Activated naive CD4-positive, alpha-beta T cell treated with anti-CD3 and anti-CD28 coated beads for 36 hours (primary cell): ENCODE results near the gene MED25. TPM values are rescaled to one million over a fixed set of nuclear protein-coding genes. Genes with fewer than 3 reads are reported as not detected.
A peak's percentile ranks its signal among the peaks of the same experiment; 100 is the strongest.

Source experiments
- CTCF ChIA-PET: fragments of 350-600 bp; sonication (Branson Sonifier 250); formaldehyde crosslinking; loops from one replicate; lab custom pipeline; 2021; ENCODE audit warnings: antibody characterized with exemption; lab: Charles Lee
- DNase-seq: peaks from one replicate; pipeline ENCODE4 v3.0.0-alpha.2; 2020
- H3K27ac Mint-ChIP-seq: one replicate; pipeline ENCODE4 v1.8.0; 2021; ENCODE audit warnings: mild to moderate bottlenecking, mixed read lengths
- H3K27me3 Mint-ChIP-seq: one replicate; pipeline ENCODE4 v1.8.0; 2021; ENCODE audit warnings: low read depth, mixed read lengths
- H3K36me3 Mint-ChIP-seq: one replicate; pipeline ENCODE4 v1.8.0; 2021; ENCODE audit warnings: low read depth, mixed read lengths
- H3K4me1 Mint-ChIP-seq: one replicate; pipeline ENCODE4 v1.8.0; 2021; ENCODE audit warnings: low read depth, mixed read lengths
- H3K4me3 Mint-ChIP-seq: one replicate; pipeline ENCODE4 v1.8.0; 2021; ENCODE audit warnings: mild to moderate bottlenecking, moderate library complexity, mixed read lengths
- H3K9me3 Mint-ChIP-seq: one replicate; pipeline ENCODE4 v1.8.0; 2021; ENCODE audit warnings: mixed read lengths
- intact Hi-C: fragments of 100-400 bp; cut with micrococcal nuclease; formaldehyde crosslinking; loops from one replicate; pipeline ENCODE4 v1.15.1; 2023
- microRNA-seq: library from miRNA; unstranded; fragments of <30 nt; microRNA quantifications from one replicate; pipeline ENCODE4 v1.2.0, GENCODE V29; 2022; ENCODE audit warnings: borderline microRNAs expressed, borderline replicate concordance
- total RNA-seq, 2 experiments: library from RNA; stranded (reverse); gene quantifications; one replicate each; pipeline ENCODE4 v1.2.3, GENCODE V29; 2021

Gene MED25
- total RNA-seq, 2 experiments from 2014 or later = 32.4 to 39.2 TPM

GRCh38 chr19:49883094-49883493 lies 65.0 kb downstream of the MED25 start:
- intact Hi-C loops = no loop called here
- CTCF ChIA-PET = no interaction called here
- Mint-ChIP-seq H3K36me3 (peaks cover 31% of the 10 kb centered on the region), H3K4me3 (no peak overlapping the region), H3K4me1 (peaks cover 16% of the 10 kb centered on the region), H3K27me3 (no peaks in the 10 kb centered on the region), H3K9me3 (no peaks in the 10 kb centered on the region), H3K27ac (no peak overlapping the region)
- no peak for DNase-seq

- intact Hi-C loops = no loop called here
- Mint-ChIP-seq H3K4me3 (no peak overlapping the region), H3K4me1 (peaks cover 7% of the 10 kb centered on the region), H3K36me3 (peaks cover 26% of the 10 kb centered on the region), H3K9me3 (no peaks in the 10 kb centered on the region), H3K27ac (no peak overlapping the region), H3K27me3 (no peaks in the 10 kb centered on the region)
- CTCF ChIA-PET = interaction anchor here (0.6 kb wide), 1 partner anchor 135 kb away, joined by 4 read pairs; no protein-coding TSS in a partner anchor
- DNase-seq = no peak
These were observed 66.0 kb downstream of the MED25 start for GRCh38 chr19:49884109-49884508.

GRCh38 chr19:49884760-49885159 lies 66.7 kb downstream of the MED25 start:
- Mint-ChIP-seq H3K4me3 (no peak overlapping the region), H3K9me3 (no peaks in the 10 kb centered on the region), H3K27ac (peak overlapping the region; percentile 46), H3K4me1 (peaks cover 7% of the 10 kb centered on the region), H3K36me3 (peaks cover 28% of the 10 kb centered on the region), H3K27me3 (no peaks in the 10 kb centered on the region)
- DNase-seq = no peak
- CTCF ChIA-PET = no interaction called here
- intact Hi-C loops = no loop called here

Small RNAs within 50 kb of the gene (microRNA-seq; reads per million reads assigned to microRNA genes)
- gene MIR4749 (2.7 reads per million), gene MIR6799 (8.2 reads per million, percentile 15 among the genes with 10 or more reads in this experiment), gene MIR6800 (not detected)

Other genes with a start within 250 kb of the MED25 start
- 10 to 100 TPM; 76.4 to 77.4 TPM for gene NOSIP, start 237.7 kb upstream of the MED25 start, total RNA-seq
- under 1 TPM; 0.52 TPM for gene PRRG2, start 237.0 kb upstream of the MED25 start, total RNA-seq
- 10 to 100 TPM; 16.4 to 16.9 TPM for gene PRR12, start 227.1 kb upstream of the MED25 start, total RNA-seq
- 1 to 10 TPM; 7.2 to 7.8 TPM for gene RRAS, start 178.1 kb upstream of the MED25 start, total RNA-seq
- 10 to 100 TPM; 39.9 to 41.9 TPM for gene SCAF1, start 176.1 kb upstream of the MED25 start, total RNA-seq
- gene IRF3, start 152.4 kb upstream of the MED25 start, total RNA-seq = 10 to 100 TPM; 85.2 to 97.8 TPM
- 10 to 100 TPM; 70.5 to 75.6 TPM for gene BCL2L12, start 152.4 kb upstream of the MED25 start, total RNA-seq
- 100 to 1,000 TPM; 380 to 394 TPM for gene PRMT1, start 141.0 kb upstream of the MED25 start, total RNA-seq
- gene ADM5, start 128.7 kb upstream of the MED25 start, total RNA-seq = 1 to 10 TPM; 1.4 to 1.8 TPM
- gene CPT1C, start 127.2 kb upstream of the MED25 start, total RNA-seq = under 1 TPM; 0.32 to 0.48 TPM
- under 1 TPM; 0.57 to 0.72 TPM for gene TSKS, start 55.0 kb upstream of the MED25 start, total RNA-seq
- gene AP2A1, start 51.3 kb upstream of the MED25 start, total RNA-seq = 10 to 100 TPM; 87.7 to 88.3 TPM
- gene FUZ, start 5.0 kb upstream of the MED25 start, total RNA-seq = 10 to 100 TPM; 14.5 to 14.9 TPM
- 10 to 100 TPM; 66.0 to 68.0 TPM for gene PTOV1, start 32.9 kb downstream of the MED25 start, total RNA-seq
- 10 to 100 TPM; 64.4 to 65.9 TPM for gene PNKP, start 49.3 kb downstream of the MED25 start, total RNA-seq
- 10 to 100 TPM; 13.3 to 14.2 TPM for gene AKT1S1, start 59.1 kb downstream of the MED25 start, total RNA-seq
- 10 to 100 TPM; 29.8 to 32.4 TPM for gene TBC1D17, start 59.4 kb downstream of the MED25 start, total RNA-seq
- 1 to 10 TPM; 7.2 to 7.5 TPM for gene IL4I1, start 78.6 kb downstream of the MED25 start, total RNA-seq
- 1 to 10 TPM; 8.0 to 8.8 TPM for gene ATF5, start 110.9 kb downstream of the MED25 start, total RNA-seq
- gene NUP62, start 111.2 kb downstream of the MED25 start, total RNA-seq = 10 to 100 TPM; 89.2 to 92.5 TPM
- gene SIGLEC11, start 142.9 kb downstream of the MED25 start, total RNA-seq = not detected
- gene VRK3, start 207.1 kb downstream of the MED25 start, total RNA-seq = 10 to 100 TPM; 45.7 to 54.3 TPM
- 10 to 100 TPM; 13.1 to 13.6 TPM for gene ZNF473, start 207.7 kb downstream of the MED25 start, total RNA-seq